Mesenchymal stem cell (in vitro differentiated cells and primary cell): ENCODE measurements around the gene ZDHHC18.

Source experiments
- DNase-seq: peaks from one replicate; pipeline ENCODE4 v3.0.0-alpha.2; 2013
- H2AFZ ChIP-seq: one replicate; pipeline ENCODE4 v1.6.1; 2013; ENCODE audit warnings: low read depth, mild to moderate bottlenecking, control low read depth, inconsistent platforms, low read length, moderate library complexity
- H2AK5ac ChIP-seq: 2 replicates; pipeline ENCODE4 v1.6.1; 2013; ENCODE audit warnings: low read length, moderate library complexity, mild to moderate bottlenecking, inconsistent platforms; ENCODE audit not compliant: severe bottlenecking
- H2BK120ac ChIP-seq: one replicate; pipeline ENCODE4 v1.6.1; 2013; ENCODE audit warnings: low read depth, mild to moderate bottlenecking, inconsistent platforms, low read length, moderate library complexity
- H2BK12ac ChIP-seq, 2 experiments: one replicate each; pipeline ENCODE4 v1.6.1; 2013; ENCODE audit warnings: inconsistent platforms in 2 of 2, low read length in 2 of 2, mild to moderate bottlenecking in 2 of 2, moderate library complexity in 2 of 2, control low read depth in 1 of 2
- H2BK15ac ChIP-seq: one replicate; pipeline ENCODE4 v1.6.1; 2013; ENCODE audit warnings: mild to moderate bottlenecking, low read depth, inconsistent platforms; ENCODE audit not compliant: poor library complexity, severe bottlenecking
- H2BK5ac ChIP-seq: 2 replicates; pipeline ENCODE4 v1.6.1; 2013; ENCODE audit warnings: low read depth, mild to moderate bottlenecking, low read length, control low read depth, inconsistent platforms; ENCODE audit not compliant: poor library complexity, severe bottlenecking
- H3K14ac ChIP-seq, 2 experiments: one replicate each; pipeline ENCODE4 v1.6.1; 2013; ENCODE audit warnings: inconsistent platforms in 2 of 2, low read length in 2 of 2, control low read depth in 1 of 2, mild to moderate bottlenecking in 1 of 2, moderate library complexity in 1 of 2
- H3K18ac ChIP-seq, 2 experiments: one replicate each; pipeline ENCODE4 v1.6.1; 2013; ENCODE audit warnings: inconsistent platforms in 2 of 2, low read length in 2 of 2, control low read depth in 1 of 2, low read depth in 1 of 2, mild to moderate bottlenecking in 1 of 2
- H3K23ac ChIP-seq, 2 experiments: one replicate each; pipeline ENCODE4 v1.6.1; 2013; ENCODE audit warnings: inconsistent platforms in 2 of 2, low read length in 2 of 2, mild to moderate bottlenecking in 2 of 2, moderate library complexity in 2 of 2, control low read depth in 1 of 2
- H3K27ac ChIP-seq: 2 replicates; pipeline ENCODE4 v1.5.1; 2013; ENCODE audit warnings: mild to moderate bottlenecking, moderate library complexity, low read length, control low read depth, inconsistent platforms; ENCODE audit not compliant: poor library complexity, severe bottlenecking
- H3K27me3 ChIP-seq, 2 experiments: 2 replicates each; pipeline versions ENCODE4 v1.6.1 to v1.7.0; 2013; ENCODE audit warnings: low read length in 2 of 2, mild to moderate bottlenecking in 2 of 2, moderate library complexity in 2 of 2, control low read depth in 1 of 2, inconsistent platforms in 1 of 2; ENCODE audit not compliant: control insufficient read depth in 1 of 2, insufficient read depth in 1 of 2
- H3K36me3 ChIP-seq, 2 experiments: 2 replicates each; pipeline versions ENCODE4 v1.6.1 to v1.7.0; 2013; ENCODE audit warnings: low read length in 2 of 2, control low read depth in 1 of 2, inconsistent platforms in 1 of 2, low read depth in 1 of 2, mild to moderate bottlenecking in 1 of 2; ENCODE audit not compliant: insufficient read depth in 2 of 2, control insufficient read depth in 1 of 2
- H3K4ac ChIP-seq, 2 experiments: one replicate each; pipeline ENCODE4 v1.6.1; 2013; ENCODE audit warnings: inconsistent platforms in 2 of 2, low read length in 2 of 2, mild to moderate bottlenecking in 2 of 2, moderate library complexity in 2 of 2, control low read depth in 1 of 2, low read depth in 1 of 2
- H3K4me1 ChIP-seq: 2 replicates; pipeline ENCODE4 v1.6.1; 2013; ENCODE audit warnings: low read depth, low read length, control low read depth; ENCODE audit not compliant: control insufficient read depth, insufficient read depth
- H3K4me2 ChIP-seq: 2 replicates; pipeline ENCODE4 v1.6.1; 2013; ENCODE audit warnings: low read length, mild to moderate bottlenecking, inconsistent platforms; ENCODE audit not compliant: poor library complexity, severe bottlenecking
- H3K4me3 ChIP-seq, 2 experiments: 2 replicates each; pipeline versions ENCODE4 v1.5.1 to v1.7.0; 2013; ENCODE audit warnings: low read length in 2 of 2, mild to moderate bottlenecking in 2 of 2, control low read depth in 1 of 2, low read depth in 1 of 2; ENCODE audit not compliant: insufficient read depth in 1 of 2
- H3K79me1 ChIP-seq: replicated peaks from 2 replicates; pipeline ENCODE4 v1.6.1; 2013; ENCODE audit warnings: mild to moderate bottlenecking, control low read depth, low read length, inconsistent platforms; ENCODE audit not compliant: poor library complexity, severe bottlenecking
- H3K9ac ChIP-seq: 2 replicates; pipeline ENCODE4 v1.7.0; 2013; ENCODE audit warnings: mild to moderate bottlenecking, low read length, moderate library complexity
- H3K9me3 ChIP-seq: 2 replicates; pipeline ENCODE4 v1.7.0; 2013; ENCODE audit warnings: mild to moderate bottlenecking, low read length; ENCODE audit not compliant: control insufficient read depth
- H4K8ac ChIP-seq: one replicate; pipeline ENCODE4 v1.6.1; 2013; ENCODE audit warnings: inconsistent platforms, mild to moderate bottlenecking, low read length, moderate library complexity
- H4K91ac ChIP-seq: one replicate; pipeline ENCODE4 v1.6.1; 2013; ENCODE audit warnings: mild to moderate bottlenecking, low read length, inconsistent platforms
- WGBS: methylation state at CpG from one replicate; pipeline ENCODE4 v1.1.7; 2013; ENCODE audit warnings: mixed read lengths; 5-methylcytosine and 5-hydroxymethylcytosine counted together

Gene ZDHHC18

DNA sequence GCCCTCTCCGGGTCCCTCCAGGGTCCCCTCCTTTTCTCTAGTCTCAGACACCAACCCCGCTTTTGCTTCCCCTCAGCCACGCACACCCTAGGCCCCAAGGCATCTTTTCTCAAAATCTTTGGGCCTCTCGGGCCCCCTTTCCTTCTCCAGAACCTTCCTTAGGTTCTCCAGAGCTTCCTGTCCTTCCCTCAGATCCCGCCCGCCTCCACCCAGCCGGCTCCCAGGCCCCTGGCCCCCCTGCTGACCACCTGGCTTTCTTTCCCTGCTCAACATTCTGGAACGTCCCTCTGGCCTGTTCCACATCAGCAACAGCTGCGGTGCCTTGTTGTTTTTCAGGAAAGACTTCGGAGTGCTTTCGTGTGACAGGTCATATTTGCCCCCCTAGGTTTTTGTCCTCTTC, 1.2 kb downstream of the ZDHHC18 start:
- H2BK5ac ChIP-seq: no peak overlapping the region
- no peak overlapping the region for H2BK15ac ChIP-seq
- H3K14ac ChIP-seq: peak overlapping the region in 1 of 2 experiments; percentile 87
- H3K36me3 ChIP-seq: peaks cover 12 to 14% of the 10 kb centered on the region in 2 experiments
- H3K4ac ChIP-seq: no peak overlapping the region
- H3K4me1 ChIP-seq: peaks cover 25% of the 10 kb centered on the region
- H3K79me1 ChIP-seq: peaks cover 27% of the 10 kb centered on the region
- no peak for DNase-seq
- H2AK5ac ChIP-seq: no peak overlapping the region
- WGBS: 45% methylated on average over 10 of the region's 11 CpGs
- no peak overlapping the region for H2AFZ ChIP-seq
- no peak overlapping the region for H3K23ac ChIP-seq
- H2BK120ac ChIP-seq: peak overlapping the region; percentile 1
- peak overlapping the region; percentile 97 for H3K4me2 ChIP-seq
- no peak overlapping the region for H3K18ac ChIP-seq
- peak overlapping the region; percentile 81 to 85 for H3K4me3 ChIP-seq
- peak overlapping the region; percentile 84 for H3K9ac ChIP-seq
- H3K27ac ChIP-seq: no peak overlapping the region
- no peak overlapping the region for H4K8ac ChIP-seq
- H3K9me3 ChIP-seq: no peaks in the 10 kb centered on the region
- H3K27me3 ChIP-seq: no peaks in the 10 kb centered on the region
- H4K91ac ChIP-seq: no peak overlapping the region
- no peak overlapping the region for H2BK12ac ChIP-seq

DNA sequence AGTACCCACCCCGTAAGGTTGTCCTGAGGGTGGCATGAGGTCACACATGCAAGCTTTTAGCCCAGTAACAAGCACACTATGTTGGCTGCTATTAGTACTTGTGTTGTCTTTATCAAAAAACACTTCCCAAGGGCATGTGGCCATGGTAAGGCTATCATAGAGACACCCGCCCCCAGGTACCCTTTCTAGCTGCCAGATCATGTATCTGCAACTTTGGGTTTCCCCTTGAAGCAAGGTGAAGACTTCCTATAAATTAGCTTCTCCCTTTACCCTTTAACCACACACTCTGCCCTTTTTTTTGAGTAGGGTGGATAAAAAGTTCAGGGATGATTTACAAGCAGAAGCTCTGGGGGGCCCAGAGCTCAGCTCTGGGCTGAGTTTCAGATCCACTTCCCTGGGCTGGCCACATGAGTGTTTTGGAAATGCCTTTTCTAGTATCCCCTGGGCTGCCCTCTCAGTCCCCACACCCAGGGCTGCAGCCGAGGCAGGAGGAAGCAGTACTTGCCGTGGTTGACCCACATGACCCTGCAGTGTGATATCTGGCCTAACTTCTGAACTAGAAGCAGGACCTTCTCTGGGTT, 2.0 kb downstream of the ZDHHC18 start:
- Histone ChIP-seq H2BK5ac (no peak overlapping the region), H3K9ac (peak overlapping the region; percentile 27), H3K4ac (no peak overlapping the region), H3K36me3 (peaks cover 18 to 23% of the 10 kb centered on the region in 2 experiments), H2BK120ac (no peak overlapping the region), H2BK15ac (no peak overlapping the region), H3K9me3 (no peaks in the 10 kb centered on the region), H3K4me3 (peak overlapping the region in 1 of 2 experiments; percentile 48), H4K91ac (no peak overlapping the region), H3K27ac (no peak overlapping the region), H3K4me2 (peak overlapping the region; percentile 26), H3K23ac (no peak overlapping the region), H3K14ac (no peak overlapping the region), H3K79me1 (peaks cover 29% of the 10 kb centered on the region), H3K18ac (no peak overlapping the region), H3K4me1 (peaks cover 29% of the 10 kb centered on the region), H4K8ac (no peak overlapping the region), H2AK5ac (peak overlapping the region; percentile 2), H2AFZ (no peak overlapping the region), H2BK12ac (no peak overlapping the region), H3K27me3 (no peaks in the 10 kb centered on the region)
- DNase-seq: no peak
- 60% methylated on average over 3 of the region's 4 CpGs for WGBS

DNA sequence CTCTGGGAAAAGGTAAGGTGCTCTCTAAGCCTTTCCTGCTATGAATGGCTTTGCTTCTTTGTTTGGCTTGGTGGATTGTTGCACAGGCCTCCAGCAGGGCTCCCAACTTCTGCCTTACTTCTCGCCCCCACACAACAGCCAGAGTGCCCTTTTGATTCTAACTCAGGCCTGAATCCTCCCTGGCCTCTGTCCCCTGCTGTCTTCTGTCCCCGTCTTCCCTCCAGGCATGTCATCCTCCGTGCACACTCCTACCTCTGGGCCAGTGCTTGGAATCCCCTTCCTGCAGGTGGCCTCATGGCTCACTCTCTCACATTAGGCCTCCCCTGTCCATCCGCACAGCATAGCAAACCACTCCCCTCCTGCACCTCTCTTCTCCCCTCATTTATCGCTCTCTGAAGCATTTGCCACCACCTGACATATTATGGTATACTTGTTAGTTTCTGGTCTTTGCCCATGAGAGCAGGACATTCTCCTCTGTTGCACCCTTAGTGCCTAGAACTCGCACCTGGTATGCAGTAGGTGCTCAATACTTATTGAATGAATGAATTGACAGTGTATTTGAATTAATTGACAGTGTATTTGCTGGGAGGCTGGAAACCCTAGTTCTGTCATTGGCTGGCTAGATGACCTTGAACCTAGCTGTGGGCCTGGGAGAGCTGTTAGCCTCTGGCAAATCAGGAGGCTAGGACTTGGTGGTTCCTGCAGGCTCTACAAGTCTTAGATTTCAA, 2.9 kb downstream of the ZDHHC18 start:
- H3K4me3 ChIP-seq: peak overlapping the region in 1 of 2 experiments; percentile 48
- H2BK5ac ChIP-seq: no peak overlapping the region
- H3K4me1 ChIP-seq: peaks cover 33% of the 10 kb centered on the region
- H3K36me3 ChIP-seq: peaks cover 27 to 31% of the 10 kb centered on the region in 2 experiments
- H4K91ac ChIP-seq: no peak overlapping the region
- H3K27ac ChIP-seq: no peak overlapping the region
- no peak overlapping the region for H2BK12ac ChIP-seq
- peaks cover 35% of the 10 kb centered on the region for H3K79me1 ChIP-seq
- no peak overlapping the region for H3K4ac ChIP-seq
- H2BK15ac ChIP-seq: no peak overlapping the region
- H3K23ac ChIP-seq: no peak overlapping the region
- no peak overlapping the region for H4K8ac ChIP-seq
- H3K4me2 ChIP-seq: no peak overlapping the region
- 90% methylated on average over 4 of the region's 6 CpGs for WGBS
- no peak overlapping the region for H3K14ac ChIP-seq
- no peak overlapping the region for H2AK5ac ChIP-seq
- H3K9me3 ChIP-seq: no peaks in the 10 kb centered on the region
- H3K9ac ChIP-seq: no peak overlapping the region
- DNase-seq: no peak
- H2AFZ ChIP-seq: no peak overlapping the region
- no peak overlapping the region for H2BK120ac ChIP-seq
- no peak overlapping the region for H3K18ac ChIP-seq
- no peaks in the 10 kb centered on the region for H3K27me3 ChIP-seq

DNA sequence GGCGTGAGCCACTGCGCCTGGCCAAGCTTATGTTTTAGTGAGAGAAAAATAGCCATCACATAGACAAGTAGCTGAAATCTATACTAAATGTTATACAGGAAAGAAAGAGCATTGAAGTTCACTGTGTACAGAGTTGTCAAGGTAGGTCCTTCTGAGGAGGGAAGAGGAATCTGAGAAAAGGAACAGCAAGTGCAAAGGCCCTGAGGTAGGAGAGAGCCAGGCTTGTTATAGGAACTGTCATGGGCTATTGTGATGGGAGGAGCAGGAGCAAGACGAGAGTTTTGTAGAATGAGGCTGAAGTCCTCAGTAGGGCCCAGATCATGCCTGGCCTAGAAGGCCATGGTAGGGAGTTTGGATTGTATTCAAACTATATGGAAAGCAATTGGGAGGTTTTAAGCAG, 4.6 kb downstream of the ZDHHC18 start:
- Histone ChIP-seq H3K18ac (no peak overlapping the region), H3K36me3 (peaks cover 40 to 45% of the 10 kb centered on the region in 2 experiments), H3K4me3 (no peak overlapping the region), H3K14ac (no peak overlapping the region), H3K4me1 (peaks cover 29% of the 10 kb centered on the region), H2BK120ac (no peak overlapping the region), H3K27me3 (no peaks in the 10 kb centered on the region), H3K4me2 (no peak overlapping the region), H2BK15ac (no peak overlapping the region), H3K23ac (peak overlapping the region; percentile 48 to 55), H2AK5ac (no peak overlapping the region), H2BK12ac (no peak overlapping the region), H3K9ac (no peak overlapping the region), H2BK5ac (no peak overlapping the region), H4K91ac (no peak overlapping the region), H3K4ac (no peak overlapping the region), H2AFZ (no peak overlapping the region), H3K79me1 (peaks cover 37% of the 10 kb centered on the region), H3K27ac (no peak overlapping the region), H3K9me3 (no peaks in the 10 kb centered on the region), H4K8ac (no peak overlapping the region)
- 97% methylated on average over 1 of the region's 3 CpGs for WGBS
- DNase-seq: no peak
